ENCODE measurements around the gene RGS8. TPM values are rescaled to one million over a fixed set of nuclear protein-coding genes. Genes with fewer than 3 reads are reported as not detected.
A peak's percentile ranks its signal among the peaks of the same experiment; 100 is the strongest.

Gene RGS8
- not detected in 2 replicates for total RNA-seq (2014; rRNA removed; shearing (Covaris generic))
- polyA plus RNA-seq (2015; cell fraction: cytosol; rRNA removed), result not detected in 2 replicates
- not detected in 2 replicates for polyA plus RNA-seq (2015; cell fraction: nucleus; rRNA removed)

DNA sequence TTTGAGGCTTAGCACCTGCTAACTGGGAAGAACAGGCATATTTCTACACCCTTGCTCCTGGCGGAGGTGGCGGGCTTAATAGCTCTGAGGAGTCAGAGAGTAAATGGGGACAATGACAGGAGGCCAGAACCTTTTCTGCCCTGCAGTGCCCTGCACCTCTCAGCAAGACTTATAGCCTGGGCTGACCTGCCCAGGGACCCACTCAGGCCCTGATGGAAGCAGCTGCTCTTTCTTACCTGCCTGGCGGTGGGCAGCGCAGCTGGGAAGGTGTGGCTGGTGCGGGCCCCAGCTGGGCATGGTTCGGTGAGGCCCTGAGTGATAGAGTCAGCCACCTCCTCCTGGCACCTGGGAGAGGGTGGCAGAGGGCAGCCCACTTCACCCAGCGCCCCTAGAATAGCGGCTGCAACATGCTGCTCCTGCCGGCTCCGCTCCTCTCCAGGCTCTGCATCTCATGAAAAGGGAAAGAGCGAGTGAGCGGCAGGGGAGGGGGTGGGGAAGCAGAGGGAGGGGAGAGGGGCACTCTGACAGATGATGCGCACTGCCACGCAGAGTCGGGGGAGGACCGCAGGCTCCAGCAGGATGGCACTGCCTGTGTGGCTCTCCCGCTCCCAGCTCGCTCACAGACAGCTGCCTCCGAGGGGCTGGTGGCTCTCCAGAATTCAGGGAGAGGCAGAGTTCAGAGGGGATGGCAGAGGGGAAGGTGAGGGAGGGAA is at the start of gene RGS8:
RGS8 (minus strand) TSS at position 472 of the 713 bp plus-strand sequence. CDS start 14,938 bp downstream, outside the sequence.
- DNase-seq (ENCODE audit: low read depth, low spot score), result no peak
- in situ Hi-C loops (cut with HindIII; ENCODE audit: low pct_unique_long_range_greater_than_20kb, low sequenced_read_pairs), result no loop called here

DNA sequence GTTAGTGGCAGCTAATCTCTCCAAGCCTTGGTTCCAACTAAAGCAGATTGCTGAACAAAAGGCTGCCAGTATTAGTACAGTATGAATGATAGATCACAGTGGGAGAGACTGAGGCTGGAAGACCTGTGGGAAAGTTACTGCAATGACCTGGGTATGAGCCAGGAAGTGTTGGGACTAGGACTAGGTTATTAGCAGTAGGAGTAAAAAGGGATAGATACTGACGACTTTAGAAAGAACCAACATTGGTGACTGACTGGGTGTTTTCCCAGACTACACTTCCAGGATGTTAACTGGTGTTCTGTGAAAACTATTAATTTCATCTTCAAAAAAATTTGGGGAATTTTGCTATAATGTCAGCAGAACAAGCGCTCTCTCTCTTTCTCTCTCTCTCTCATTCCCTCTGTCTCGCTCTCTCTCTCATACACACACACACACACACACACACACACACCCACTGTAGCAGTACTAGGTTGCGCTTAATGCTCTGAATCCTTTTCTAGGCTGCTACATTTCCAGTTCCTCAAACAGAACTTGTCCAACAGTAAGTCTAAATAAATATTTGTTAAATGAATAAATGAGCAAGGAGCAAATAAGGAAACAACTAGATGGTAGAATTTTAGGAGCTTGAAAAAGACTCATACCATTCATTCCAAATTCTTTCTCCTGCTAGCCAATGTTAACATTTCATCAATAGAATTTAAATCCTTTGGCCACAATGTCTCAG is 47.6 kb upstream of the RGS8 start:
- in situ Hi-C loops (cut with HindIII; ENCODE audit: low pct_unique_long_range_greater_than_20kb, low sequenced_read_pairs), result no loop called here
- DNase-seq (ENCODE audit: low read depth, low spot score), result no peak

GRCh38 chr1:182726912-182727311 is 42.5 kb upstream of the RGS8 start:
- in situ Hi-C loops (cut with HindIII; ENCODE audit: low pct_unique_long_range_greater_than_20kb, low sequenced_read_pairs), result no loop called here
- DNase-seq (ENCODE audit: low read depth, low spot score), result no peak

- in situ Hi-C loops (cut with HindIII; ENCODE audit: low pct_unique_long_range_greater_than_20kb, low sequenced_read_pairs), result no loop called here
- no peak for DNase-seq (ENCODE audit: low read depth, low spot score)
Measured at GRCh38 chr1:182725259-182726255, 41.2 kb upstream of the RGS8 start.

GRCh38 chr1:182724215-182724614 is 39.8 kb upstream of the RGS8 start:
- in situ Hi-C loops (cut with HindIII; ENCODE audit: low pct_unique_long_range_greater_than_20kb, low sequenced_read_pairs), result no loop called here
- no peak for DNase-seq (ENCODE audit: low read depth, low spot score)

DNA sequence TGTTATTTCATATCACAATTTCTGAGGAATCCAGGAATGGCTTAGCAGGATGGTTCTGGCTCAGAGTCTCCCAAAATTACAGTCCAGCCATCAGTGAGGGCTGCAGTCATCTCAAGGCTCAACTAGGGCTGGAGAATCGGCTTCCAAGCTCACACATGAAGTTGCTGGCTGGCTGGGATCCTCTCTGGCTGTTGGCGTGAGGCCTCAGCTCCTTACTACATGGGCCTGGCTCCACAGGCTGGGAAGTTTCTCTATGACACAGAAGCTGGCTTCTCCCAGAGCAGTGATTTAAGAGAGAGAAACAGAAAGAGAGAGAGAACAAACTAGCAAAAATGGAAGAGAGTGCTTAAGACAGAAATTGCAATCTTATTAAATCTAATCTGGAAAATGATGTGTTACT is 38.8 kb upstream of the RGS8 start:
- in situ Hi-C loops (cut with HindIII; ENCODE audit: low pct_unique_long_range_greater_than_20kb, low sequenced_read_pairs), result no loop called here
- DNase-seq (ENCODE audit: low read depth, low spot score), result no peak

- DNase-seq (ENCODE audit: low read depth, low spot score), result no peak
- in situ Hi-C loops (cut with HindIII; ENCODE audit: low pct_unique_long_range_greater_than_20kb, low sequenced_read_pairs), result no loop called here
Measured at GRCh38 chr1:182721525-182721924, 37.1 kb upstream of the RGS8 start.

DNA sequence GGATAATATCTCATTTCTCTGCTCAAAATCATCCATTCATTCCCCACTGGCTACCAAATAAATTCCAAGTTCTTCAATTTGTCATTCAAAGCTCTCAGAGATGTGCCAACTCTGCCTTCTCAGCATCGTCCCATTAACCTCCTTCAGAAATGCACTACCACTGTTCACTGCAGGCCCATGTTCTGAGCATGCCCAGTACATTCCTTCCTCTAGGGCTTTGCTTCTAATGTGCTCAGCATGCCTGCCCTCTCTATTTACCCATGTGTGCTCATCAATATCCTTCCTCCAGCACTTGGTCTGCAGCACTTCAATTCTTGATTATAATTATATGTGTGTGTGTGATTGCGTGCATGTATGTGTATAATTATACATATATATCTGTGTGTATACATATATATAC is 36.1 kb upstream of the RGS8 start:
- DNase-seq (ENCODE audit: low read depth, low spot score), result peak; percentile 10
- in situ Hi-C loops (cut with HindIII; ENCODE audit: low pct_unique_long_range_greater_than_20kb, low sequenced_read_pairs), result no loop called here

- no peak for DNase-seq (ENCODE audit: low read depth, low spot score)
- in situ Hi-C loops (cut with HindIII; ENCODE audit: low pct_unique_long_range_greater_than_20kb, low sequenced_read_pairs), result no loop called here
Measured at GRCh38 chr1:182719553-182719952, 35.2 kb upstream of the RGS8 start.

DNA sequence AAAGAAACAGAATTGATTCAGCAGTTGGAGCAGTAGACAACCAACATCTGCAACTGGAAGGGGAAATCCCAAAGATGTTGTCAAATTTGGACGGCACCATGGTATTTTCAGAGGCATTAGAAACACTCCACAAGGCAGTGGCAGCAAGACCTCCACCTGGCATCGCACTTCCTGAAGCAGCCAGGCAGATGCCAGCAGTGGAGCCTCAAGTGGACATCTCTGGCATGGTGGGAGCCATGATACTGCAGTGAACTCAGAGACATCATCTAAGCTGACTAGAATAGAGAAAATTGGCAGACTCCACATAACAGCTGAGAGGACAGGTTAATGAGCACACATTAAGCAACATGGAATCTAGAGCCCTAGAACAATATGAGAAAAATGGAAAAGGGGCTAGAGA is 33.9 kb upstream of the RGS8 start:
- peak; percentile 15 for DNase-seq (ENCODE audit: low read depth, low spot score)
- in situ Hi-C loops (cut with HindIII; ENCODE audit: low pct_unique_long_range_greater_than_20kb, low sequenced_read_pairs), result no loop called here

DNA sequence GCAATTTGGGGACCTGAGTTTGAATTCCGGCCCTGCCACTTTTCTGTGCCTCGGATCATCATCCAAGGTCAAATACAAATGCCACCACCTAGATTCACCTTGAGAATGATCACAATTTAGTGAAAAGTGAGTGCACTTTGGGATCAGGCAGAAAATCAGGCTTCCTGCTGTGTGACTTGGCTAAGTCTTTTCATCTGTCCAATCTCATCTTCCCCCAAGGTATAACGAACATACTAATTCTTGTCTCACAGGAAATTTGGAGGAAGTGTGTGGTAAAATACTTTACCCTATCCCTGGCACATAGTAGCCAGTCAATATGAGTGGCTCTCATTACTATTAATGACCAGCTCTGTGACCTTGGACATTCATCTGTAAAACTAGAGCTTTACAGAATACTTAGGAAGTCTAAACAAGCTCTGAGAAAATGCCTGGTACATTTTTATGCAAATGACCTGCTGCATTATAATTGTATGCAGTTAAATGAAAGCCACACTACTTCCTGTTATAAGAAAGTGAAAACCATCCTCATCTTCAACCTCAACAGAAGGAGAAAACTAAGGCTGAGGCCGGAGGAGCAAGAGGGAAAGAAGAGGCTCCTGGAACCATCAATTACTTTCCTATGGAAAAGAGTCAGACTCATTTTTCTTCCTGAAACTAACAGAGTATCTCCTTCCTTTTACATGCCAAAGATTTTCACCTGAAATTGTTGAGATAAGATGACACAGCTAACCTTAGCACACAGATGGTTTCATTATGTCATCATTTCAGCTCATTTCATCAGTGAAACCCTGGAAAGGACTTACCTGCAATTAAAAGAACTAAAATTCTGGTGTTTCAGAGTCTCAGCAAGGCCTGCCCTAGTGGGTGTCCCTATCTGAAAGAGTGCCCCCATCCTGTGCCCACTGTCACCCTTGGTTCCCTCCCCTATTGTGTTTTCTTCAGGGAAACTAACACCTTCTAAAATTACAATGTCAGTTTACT is 32.6 kb upstream of the RGS8 start:
- in situ Hi-C loops (cut with HindIII; ENCODE audit: low pct_unique_long_range_greater_than_20kb, low sequenced_read_pairs), result no loop called here
- no peak for DNase-seq (ENCODE audit: low read depth, low spot score)

DNA sequence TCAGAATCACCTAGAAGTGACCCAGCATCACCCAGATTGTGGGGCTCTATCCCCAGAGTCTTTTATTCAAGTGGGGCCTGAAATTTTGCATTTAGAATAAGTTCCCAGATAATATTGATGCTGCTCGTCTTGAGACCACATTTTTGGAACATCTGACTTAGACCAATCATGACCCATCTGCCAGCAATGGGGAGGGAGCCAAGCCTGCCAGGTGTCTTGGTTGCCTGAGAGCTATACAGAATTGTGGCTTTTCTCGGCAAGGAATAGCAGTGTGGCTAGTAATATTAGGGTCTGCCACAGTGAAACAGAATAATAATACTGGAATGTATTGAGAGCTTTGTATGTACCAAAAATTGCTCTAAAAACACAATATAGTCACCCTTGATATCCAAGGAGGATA is 31.1 kb upstream of the RGS8 start:
- in situ Hi-C loops (cut with HindIII; ENCODE audit: low pct_unique_long_range_greater_than_20kb, low sequenced_read_pairs), result no loop called here
- DNase-seq (ENCODE audit: low read depth, low spot score), result no peak

- no peak for DNase-seq (ENCODE audit: low read depth, low spot score)
- in situ Hi-C loops (cut with HindIII; ENCODE audit: low pct_unique_long_range_greater_than_20kb, low sequenced_read_pairs), result no loop called here
Measured at GRCh38 chr1:182714546-182714945, 30.2 kb upstream of the RGS8 start.

DNA sequence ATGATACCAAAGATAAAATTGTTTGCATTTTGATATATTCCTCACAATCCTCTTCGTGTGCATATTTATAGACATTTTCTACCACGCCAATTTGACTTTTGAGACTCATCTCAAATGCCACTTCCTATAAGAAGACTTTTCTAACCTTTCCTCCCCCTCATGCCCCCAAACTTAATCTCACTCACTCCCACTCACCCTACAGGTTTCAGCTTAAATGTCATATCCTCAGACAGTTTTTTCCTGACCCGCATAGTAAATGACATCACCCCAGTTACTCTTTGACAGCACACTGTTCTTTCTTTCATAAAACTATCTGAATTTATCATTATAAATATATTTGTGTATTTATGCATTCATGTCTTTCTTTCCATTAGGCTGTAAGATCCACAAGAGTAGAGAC is 29.6 kb upstream of the RGS8 start:
- DNase-seq (ENCODE audit: low read depth, low spot score), result no peak
- in situ Hi-C loops (cut with HindIII; ENCODE audit: low pct_unique_long_range_greater_than_20kb, low sequenced_read_pairs), result no loop called here

- in situ Hi-C loops (cut with HindIII; ENCODE audit: low pct_unique_long_range_greater_than_20kb, low sequenced_read_pairs), result no loop called here
- DNase-seq (ENCODE audit: low read depth, low spot score), result no peak
Measured at GRCh38 chr1:182713492-182713891, 29.1 kb upstream of the RGS8 start.

DNA sequence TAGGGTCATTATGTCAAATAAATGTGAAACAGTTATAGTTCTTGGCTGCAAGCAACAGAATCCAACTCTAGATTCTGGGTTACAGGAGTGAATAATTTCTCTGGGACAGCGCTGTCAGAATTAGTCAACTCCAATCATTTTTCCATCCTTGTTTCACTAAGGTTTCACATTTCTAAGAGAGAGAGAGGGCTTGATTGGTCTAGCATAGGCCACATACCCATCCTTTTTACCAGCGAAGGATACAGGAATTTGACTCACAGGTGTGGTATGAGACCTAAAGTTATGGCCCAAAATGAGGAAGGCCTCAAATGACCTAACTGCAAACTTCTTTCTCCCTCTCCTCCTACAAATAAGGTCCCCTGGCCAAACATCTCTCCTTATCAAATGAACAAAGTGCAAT is 25.5 kb upstream of the RGS8 start:
- DNase-seq (ENCODE audit: low read depth, low spot score), result no peak
- in situ Hi-C loops (cut with HindIII; ENCODE audit: low pct_unique_long_range_greater_than_20kb, low sequenced_read_pairs), result no loop called here

- in situ Hi-C loops (cut with HindIII; ENCODE audit: low pct_unique_long_range_greater_than_20kb, low sequenced_read_pairs), result no loop called here
- no peak for DNase-seq (ENCODE audit: low read depth, low spot score)
Measured at GRCh38 chr1:182709225-182709764, 24.9 kb upstream of the RGS8 start.
